HuH-7.5 (cell line): ENCODE data around the gene PCBP1.
A peak's percentile ranks its signal among the peaks of the same experiment; 100 is the strongest.
"Not testable (repeated sequence)": the region's sequence is repeated elsewhere in the genome, so short reads cannot be mapped to it uniquely, and the experiment has no call there.

Experiments
- DNase-seq: peaks from one replicate; pipeline ENCODE4 v3.0.0; 2011; ENCODE audit warnings: low spot score

The PCBP1 gene

DNA sequence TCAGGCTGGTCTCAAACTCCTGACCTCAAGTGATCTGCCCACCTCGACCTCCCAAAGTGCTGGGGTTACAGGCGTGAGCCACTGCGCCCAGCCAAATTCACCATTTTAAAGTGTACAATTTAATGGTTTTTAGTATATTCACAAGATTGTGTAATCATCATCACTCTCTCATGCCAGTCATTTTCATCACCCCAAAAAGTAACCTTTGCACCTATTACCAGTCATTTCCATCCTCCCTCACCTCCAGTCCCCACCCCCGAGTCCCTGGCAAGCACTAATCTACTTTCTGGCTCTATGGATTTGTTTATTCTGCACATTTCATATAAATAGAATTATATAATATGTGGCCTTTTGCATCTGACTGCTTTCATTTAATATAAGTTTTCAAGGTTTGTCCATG lies 10.8 kb downstream of the PCBP1 start:
- DNase-seq = no peak

DNA sequence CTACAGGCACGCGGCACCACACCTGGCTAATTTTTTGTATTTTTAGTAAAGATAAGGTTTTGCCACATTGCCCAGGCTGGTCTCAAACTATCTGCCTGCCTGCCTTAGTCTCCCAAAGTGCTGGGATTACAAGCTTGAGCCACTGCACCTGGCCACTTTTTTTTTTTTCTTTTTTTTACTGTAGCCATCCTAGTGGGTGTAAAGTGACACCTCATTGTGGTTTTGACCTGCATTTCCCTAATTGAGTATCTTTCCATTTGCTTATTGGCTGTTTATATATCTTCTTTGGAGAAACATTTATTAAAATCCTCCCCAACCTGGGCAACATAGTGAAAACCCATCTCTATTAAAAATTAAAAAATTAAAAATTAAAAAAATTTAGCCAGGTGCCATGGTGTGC lies 12.0 kb downstream of the PCBP1 start:
- no peak for DNase-seq

DNA sequence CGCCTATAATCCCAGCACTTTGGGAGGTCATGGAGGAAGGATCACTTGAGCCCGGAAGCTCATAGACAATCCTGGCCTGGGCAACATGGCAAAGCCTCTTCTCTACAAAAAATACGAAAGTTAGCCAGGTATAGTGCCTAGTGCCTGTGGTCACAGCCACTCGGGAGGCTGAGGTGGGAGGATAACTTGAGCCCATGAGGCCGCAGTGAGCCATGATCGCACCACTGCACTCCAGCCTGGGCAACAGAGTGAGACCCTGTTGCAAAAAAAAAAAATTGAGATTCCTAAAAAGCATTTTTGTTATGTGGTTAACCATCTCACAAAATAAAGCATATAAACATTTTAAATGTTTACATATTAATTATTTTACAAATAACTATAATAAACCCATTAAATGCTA lies 13.9 kb downstream of the PCBP1 start:
- DNase-seq = no peak

DNA sequence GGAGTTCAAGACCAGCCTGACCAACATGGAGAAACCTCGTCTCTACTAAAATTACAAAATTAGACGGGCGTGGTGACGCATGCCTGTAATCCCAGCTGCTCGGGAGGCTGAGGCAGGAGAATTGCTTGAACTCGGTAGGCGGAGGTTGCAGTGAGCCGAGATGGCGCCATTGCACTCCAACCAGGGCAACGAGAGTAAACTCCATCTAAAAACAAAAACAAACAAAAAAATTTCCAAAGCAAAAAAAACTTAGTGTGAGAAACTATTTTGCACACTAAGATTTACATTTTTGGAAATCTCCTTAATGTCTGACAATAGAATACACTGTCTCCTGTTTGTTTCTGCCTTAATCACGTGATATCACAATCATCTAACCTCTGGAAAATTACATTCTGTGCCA lies 14.4 kb downstream of the PCBP1 start:
- DNase-seq = not testable (repeated sequence)

DNA sequence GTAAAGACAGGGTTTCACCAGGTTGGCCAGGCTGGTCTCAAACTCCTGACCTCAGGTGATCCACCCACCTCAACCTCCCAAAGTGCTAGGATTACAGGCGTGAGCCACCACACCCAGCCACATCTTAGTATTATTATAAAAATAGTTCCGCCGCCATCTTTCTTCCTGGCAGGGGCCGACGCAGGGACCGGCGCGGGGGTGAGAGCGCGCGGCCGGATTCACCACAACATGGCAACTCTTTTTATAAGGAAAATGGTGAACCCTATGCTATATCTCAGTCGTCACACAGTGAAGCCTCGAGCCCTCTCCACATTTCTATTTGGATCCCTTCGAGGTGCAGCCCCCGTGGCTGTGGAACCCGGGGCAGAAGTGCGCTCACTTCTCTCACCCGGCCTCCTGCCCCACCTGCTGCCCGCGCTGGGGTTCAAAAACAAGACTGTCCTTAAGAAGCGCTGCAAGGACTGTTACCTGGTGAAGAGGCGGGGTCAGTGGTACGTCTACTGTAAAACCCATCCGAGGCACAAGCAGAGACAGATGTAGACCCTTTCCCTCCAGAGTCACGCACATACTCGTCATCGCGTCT lies 15.1 kb downstream of the PCBP1 start:
- not testable (repeated sequence) for DNase-seq

DNA sequence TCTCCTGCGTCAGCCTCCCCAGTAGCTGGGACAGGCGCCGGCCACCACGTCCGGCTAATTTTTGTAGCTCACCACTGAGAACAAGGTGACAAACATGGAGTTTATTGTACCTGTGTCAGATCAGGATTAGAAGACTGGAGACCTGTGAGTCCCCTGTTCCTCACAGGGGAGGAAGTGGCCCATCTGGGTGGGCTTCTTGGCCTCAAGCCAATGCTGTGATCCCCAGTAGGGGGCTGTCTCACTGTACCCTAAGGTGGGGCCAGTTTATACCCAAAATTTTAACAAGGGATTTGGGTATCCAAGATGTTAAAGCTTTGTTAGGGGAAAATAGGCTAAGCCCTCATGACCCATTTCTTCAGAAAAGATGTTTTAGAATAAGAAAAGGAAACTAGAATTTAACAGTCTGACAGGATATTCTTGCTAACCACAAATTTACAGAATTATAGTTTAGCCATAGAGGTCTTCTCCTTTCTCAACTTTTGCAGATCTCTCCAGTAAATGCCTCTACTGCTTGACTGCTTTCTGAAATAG lies 16.3 kb downstream of the PCBP1 start:
- DNase-seq = no peak

DNA sequence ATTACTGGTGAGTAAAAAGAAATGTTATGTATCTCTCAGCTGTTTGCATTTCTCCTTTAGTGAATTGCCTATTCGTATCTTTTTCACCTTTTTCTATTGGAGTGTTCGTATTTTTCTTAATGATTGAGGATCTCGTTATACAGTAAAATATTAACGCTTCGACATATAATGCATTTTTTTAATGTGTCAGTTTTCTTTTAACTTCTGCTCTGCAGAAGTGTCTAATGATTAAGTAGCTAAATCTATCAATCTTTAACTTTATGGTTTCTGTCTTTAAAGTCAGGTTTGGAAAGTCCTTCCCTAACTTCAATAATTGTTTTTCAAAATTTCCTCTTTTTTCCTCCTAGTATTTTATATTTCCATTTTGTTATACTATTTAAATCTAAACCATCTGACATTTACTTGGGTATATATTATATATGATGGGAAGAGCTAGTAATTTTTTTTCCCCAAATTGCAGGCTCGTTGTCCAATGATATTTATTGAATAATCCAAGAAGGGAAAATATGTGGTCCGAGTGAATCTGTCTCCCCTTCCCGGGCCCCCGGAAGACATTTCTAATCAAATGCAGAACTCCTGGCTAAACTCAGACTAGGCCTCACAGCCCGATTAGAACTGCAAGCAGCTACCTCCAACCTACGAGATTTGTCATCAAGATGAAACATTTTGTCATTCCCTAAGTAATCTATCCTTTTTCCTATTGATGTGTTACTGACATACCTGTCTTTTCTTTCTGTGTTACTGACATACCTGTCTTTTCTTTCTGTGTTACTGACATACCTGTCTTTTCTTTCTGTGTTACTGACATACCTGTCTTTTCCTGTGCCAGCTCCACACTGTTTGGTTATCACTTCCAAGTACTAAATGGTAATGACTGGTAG lies 17.2 kb downstream of the PCBP1 start:
- no peak for DNase-seq

DNA sequence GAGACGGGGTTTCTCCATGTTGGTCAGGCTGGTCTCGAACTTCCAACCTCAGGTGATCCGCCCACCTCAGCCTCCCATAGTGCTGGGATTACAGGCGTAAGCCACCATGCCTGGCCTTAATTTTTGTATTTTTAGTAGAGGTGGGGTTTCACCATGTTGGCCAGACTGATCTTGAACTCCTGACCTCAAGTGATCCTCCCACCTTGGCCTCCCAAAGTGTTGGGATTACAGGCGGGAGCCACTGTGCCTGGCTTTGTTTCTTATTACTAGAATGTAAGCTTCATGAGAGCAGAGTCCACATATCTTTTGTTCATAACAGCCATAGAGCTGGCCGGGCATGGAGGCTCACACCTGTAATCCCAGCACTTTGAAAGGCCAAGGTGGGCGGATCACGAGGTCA lies 18.9 kb downstream of the PCBP1 start:
- DNase-seq = not testable (repeated sequence)

DNA sequence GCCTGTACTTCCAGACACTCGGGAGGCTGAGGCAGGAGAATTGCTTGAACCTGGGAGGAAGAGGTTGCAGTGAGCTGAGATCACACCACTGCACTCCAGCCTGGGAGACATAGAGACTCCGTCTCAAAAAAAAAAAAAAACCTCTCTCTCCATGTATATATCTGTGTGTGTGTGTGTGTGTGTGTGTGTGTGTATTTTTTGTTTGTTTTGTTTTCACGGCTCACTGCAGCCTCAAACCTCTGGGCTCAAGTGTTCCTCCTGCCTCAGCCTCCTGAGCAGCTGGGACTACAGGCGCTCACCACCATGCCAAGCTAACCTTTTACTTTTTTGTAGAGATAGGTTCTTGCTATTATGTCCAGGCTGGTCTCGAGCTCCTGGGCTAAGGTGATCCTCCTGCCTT lies 23.1 kb downstream of the PCBP1 start:
- DNase-seq = not testable (repeated sequence)

DNA sequence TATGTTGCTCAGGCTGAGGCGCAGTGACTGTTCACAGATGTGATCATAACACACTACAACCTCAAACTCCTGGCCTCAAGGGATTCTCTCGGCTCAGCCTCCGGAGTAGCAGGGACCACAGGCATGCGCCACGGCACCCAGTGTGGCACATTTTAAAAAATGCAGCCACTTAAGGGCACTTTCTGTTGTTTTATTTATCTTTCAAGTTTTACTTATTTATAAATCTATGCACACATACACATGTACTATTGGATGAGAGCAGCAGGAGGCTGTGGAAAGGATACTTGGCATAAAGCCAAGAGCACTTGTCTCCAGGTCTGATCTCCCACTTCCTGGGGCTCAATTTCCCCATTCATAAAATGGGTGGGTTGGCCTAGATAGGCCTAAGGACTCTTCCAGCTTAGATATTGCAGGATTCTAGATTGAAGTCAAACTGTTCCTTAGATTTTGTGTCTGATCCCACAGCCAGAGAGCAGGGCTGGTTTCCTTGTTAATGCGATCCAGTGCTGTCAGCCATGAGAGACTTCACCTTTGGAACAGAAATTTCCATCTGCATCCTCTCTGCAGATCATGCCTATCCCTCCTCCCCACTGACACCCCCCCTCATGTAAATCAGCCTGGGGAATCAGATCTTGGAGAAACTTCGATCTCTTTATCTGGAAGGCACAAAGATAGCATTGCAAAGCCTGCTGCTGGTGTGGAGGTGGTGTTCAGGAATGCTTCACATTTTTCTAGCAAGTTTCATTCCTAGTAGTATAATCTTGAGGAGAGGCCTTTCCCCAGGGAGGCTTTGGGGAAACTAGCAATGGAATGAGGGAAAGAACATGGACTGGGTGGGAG lies 24.7 kb downstream of the PCBP1 start:
- no peak for DNase-seq

DNA sequence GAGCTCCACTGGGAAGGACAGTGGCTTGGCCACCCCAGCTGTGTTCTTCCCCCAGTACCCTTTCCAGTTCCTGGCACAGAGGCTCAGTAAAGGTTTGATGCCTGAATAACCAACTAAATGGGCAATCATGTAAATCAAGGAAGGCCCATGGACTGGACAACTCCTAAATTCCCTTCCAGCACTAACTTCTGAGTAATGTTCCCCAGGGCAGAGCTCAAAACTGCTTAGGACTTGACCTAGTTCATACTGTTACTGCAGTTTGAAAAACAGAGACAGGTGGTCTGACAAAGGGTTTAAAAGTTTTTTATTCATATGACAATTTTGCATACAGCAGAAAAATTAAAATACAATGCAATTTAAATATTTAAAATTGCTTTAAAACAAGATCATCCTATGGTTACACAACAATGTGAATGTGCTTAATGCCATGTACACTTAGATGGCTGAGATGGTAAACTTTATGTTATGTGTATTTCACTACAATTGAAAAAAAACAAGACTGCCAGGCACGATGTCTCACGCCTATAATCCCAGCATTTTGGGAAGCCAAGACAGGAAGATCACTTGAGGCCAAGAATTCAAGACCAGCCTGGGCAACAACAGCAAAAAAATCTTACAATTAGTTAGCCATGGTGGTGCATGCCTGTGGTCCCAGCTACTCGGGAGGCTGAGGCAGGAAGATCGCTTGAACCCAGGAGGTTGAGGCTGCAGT lies 26.2 kb downstream of the PCBP1 start:
- no peak for DNase-seq

DNA sequence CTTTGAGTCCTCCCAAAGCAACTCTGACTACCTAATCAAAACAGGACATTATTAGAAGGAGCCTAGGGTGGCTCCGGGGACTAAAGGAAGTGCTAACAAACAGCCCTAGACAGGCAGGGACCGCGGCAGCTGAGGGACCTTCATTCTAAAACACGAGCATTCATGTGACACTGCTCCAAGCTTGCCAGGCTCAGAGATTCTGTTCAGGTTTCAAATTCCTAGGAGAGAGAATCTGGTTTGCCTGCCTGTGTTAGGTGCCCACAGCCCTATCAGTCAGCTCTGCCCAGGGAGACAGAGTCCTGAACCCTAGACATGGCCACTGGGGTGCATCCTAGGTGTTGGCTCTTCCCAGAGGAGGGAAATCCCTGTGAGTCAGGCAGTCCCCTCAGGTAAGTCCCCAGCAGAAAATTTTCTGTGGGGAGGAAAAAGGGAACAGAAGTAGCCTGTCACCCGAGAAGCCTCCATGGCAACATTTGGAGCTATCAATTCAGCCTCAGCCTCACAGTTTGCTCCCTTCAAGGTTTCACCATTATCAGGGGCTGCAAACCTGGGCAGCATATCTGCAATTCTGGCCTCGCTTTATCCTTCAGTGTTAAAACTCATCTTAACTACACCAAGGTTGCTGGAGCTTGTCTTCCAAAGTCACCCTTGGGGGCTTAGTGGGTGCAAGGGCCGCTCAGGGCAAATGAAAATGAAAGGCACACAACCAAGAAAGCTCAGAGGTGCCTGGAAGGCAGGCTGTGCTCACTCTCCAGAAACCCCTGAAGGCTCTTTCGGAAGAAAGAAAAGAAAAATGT lies 28.6 kb downstream of the PCBP1 start:
- no peak for DNase-seq

DNA sequence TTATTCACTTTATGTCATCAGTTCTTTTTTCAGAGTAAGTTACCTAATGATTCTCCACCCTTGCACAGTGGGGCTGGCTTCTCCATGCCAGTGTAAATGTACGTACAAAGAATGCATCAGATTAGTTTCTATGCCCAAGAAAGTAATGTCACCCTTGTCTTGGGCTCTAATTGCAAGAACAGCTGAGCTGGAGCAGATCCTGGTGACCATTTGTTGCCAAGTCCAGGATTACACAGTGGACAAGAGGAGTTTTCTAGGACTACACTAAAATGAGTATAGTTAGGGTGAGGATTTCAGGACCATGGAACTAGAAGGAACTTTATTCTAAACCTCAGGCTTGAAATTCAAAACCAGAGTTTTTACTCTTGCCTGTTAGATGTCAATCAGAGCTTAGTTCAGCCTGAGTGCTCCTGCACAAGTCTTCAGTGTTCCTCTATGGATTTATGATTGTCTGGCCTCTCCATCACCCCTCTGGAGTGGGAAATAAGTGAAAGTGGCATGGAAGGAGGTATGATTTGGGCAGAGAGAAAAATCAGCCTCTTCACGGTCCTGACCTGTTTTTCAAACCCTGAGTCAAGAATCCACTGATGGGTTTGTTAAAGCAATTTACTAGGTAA lies 29.8 kb downstream of the PCBP1 start:
- no peak for DNase-seq

DNA sequence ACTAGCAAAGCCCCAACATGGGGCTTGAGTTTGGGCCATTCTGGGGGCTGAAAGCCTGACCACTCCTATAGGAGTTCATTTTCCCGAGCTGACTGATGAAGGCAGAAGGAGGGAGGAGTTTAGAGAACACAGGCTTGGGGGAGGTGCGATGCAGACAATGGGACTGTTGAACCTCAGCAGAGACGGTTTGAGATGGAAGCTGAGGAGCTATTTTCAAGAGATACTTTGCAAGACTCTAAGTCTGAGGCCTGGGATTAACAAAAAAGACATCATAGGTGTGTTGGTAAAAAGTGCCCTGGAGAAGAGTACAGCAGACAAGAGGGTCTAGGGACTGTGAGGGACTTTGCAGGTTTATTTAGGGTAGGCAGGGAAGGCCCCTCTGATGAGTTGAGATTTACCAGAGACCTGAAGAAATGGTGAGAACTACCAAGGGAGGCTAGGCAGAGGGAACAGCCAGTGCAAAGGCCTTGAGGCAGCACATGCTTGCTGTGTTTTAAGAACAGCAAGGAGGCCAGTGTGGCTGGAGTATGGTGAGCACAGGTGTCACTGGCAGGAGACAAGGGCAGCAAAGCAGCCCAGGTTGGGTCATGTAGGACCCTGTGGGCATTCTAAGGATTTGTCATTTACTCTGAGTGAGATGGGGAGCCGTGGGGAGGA lies 31.6 kb downstream of the PCBP1 start:
- DNase-seq = no peak

DNA sequence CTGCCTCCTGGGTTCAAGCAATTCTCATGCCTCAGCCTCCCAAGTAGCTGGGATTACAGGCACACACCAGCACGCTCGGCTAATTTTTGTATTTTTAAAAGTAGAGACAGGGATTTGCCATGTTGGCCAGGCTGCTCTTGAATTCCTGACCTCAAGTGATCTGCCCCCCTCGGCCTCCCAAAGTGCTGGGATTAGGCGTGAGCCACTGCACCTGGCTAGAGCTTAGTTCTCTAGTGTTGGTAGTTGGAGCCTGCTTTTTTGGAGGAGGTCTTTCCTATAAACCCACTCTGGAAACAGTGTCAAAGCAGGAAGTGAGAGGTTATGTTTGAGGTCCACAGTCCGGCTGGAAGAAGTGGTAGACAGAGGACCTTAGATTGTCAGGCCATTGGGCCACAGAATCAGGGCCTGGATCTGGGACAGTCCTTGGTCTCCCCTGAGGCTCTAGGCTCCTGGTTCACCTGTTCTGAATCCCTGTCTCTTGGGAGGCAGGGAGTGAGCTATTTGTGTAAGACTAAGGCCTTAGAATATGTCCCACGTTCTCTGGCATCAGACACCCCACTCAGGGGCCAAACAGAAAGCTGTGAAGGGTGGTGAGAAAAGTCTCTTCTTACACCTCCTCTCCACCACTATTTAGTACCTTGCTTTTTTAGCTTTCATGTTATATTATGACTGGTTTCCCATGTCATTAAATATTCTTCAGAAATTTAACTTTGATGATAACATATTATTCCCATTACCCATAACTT lies 34.5 kb downstream of the PCBP1 start:
- DNase-seq = no peak

DNA sequence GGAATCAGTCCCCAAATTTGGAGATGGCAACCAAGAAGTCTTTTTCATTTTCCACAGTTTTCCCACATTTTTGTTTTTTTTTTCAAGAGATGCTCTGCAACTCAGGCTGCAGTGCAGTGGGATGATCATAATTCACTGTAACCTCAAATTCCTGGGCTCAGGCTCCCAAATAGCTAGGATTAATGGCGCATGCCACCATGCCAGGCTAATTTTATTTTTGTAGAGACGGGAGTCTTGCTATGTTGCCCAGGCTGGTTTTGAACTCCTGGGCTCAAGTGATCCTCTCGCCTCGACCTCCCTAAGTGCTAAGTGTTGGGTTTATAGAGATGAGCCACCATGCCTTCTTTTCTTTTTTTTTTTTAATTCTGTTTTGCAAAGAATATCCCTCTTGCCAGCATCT lies 35.2 kb downstream of the PCBP1 start:
- DNase-seq = no peak

DNA sequence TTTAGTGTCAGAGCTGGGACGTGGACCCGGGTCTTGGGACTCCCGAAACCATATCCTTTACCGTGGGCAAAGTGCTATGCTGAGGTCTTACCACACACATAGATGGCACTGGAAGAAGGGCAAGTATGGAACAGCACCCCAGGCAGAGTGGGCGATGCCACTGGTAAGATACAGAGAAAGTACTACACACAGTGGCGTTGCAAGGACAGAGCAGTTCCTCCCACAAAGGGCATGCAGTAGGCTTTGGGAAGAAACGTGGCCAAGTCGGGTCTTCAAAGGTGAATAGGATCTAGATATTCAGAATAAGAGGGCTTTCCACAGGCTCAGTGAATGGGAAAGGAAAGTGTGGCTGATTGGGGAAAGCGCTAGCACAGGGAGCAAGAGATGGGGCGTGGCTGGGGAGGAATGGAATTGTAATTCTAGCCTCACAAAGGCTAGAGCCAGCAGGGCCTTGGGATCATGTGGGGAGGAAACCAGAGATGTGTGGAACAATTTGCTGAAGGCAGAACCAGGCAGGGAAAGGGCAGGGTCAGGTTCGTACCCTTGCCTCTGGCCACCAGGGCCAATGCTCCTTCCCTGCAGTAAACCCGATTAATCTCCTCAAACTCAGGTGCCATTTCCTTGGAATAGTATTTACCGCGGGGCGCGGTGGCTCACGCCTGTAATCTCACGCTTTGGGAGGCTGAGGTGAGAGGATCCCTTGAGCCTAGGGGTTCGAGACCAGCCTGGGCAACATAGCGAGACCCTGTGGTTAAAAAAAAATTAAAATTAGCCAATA lies 36.0 kb downstream of the PCBP1 start:
- no peak for DNase-seq

DNA sequence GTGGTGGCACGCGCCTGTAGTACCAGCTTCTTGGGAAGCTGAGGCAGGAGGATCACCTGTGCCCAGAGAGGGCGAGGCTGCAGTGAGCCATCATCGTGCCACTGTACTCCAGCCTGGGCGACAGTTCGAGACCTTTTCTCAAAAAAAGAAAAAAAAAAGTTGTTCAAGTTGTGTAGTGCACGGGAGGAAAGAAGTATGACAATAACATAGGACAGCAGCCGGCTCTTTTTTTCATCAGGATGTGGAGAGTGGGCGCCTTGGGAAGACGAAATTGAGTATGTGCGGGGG lies 36.5 kb downstream of the PCBP1 start:
- DNase-seq = no peak

DNA sequence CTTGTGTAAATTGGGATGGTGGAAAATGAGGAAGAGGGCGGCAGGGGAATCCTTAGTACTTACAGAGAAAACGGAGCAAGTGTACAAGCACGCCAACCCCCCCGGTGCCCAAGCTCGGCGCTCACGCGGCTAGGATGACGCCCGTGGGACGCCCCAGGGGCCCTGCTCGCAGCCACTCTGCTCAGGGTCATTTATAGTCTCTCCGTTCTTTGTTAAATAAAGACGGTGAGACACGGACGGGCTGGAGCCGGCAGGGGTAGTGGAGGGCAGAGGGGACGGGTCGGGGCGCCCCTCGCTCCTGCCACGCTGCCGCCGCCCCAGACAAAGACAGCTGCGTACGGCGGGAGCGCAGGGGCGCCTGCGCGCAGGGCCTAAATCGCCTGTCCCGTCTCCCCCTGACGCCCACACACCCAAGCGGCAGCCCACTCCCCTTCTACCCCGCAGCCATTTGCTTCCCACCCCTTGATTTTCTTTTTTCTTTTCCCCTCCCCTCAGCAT lies 37.8 kb downstream of the PCBP1 start:
- peak; percentile 42 for DNase-seq
